ENCODE measurements around the gene AFAP1.

DNA sequence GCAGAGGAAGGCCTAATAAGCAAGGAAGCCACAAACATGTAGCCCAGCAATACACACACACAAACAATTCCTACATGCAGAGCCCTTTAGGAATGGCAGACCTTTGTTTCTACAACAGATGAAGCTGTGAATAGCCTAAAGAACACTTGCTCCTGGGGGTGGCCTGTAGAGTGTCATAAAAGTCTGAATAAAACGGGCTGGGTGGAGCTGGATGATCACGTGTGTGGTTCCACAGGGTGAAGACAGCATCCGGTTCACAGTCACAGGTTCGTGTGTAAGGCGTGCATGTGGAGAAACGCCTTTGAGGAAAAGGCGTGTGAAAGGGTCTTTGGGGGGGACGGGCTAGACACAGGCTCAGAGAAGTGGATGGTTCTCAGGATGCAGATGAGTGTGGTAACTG is 156.1 kb downstream of the AFAP1 start:
- TF ChIP-seq POLR2A (IDR thresholded peaks at IDR 0.05) (no peak), POLR2AphosphoS5 (IDR thresholded peaks at IDR 0.05) (peak in 1 of 3 donors; percentile 29)
- TF ChIP-seq, protein P1, sequence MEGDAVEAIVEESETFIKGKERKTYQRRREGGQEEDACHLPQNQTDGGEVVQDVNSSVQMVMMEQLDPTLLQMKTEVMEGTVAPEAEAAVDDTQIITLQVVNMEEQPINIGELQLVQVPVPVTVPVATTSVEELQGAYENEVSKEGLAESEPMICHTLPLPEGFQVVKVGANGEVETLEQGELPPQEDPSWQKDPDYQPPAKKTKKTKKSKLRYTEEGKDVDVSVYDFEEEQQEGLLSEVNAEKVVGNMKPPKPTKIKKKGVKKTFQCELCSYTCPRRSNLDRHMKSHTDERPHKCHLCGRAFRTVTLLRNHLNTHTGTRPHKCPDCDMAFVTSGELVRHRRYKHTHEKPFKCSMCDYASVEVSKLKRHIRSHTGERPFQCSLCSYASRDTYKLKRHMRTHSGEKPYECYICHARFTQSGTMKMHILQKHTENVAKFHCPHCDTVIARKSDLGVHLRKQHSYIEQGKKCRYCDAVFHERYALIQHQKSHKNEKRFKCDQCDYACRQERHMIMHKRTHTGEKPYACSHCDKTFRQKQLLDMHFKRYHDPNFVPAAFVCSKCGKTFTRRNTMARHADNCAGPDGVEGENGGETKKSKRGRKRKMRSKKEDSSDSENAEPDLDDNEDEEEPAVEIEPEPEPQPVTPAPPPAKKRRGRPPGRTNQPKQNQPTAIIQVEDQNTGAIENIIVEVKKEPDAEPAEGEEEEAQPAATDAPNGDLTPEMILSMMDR (IDR thresholded peaks at IDR 0.05): no peak

Measured in transverse colon (tissue), 4 donors.